ENCODE results near the gene AP1G2. TPM values are rescaled to one million over a fixed set of nuclear protein-coding genes. Genes with fewer than 3 reads are reported as not detected.

Gene AP1G2
- total RNA-seq = 336 and 373 TPM in 2 replicates

GRCh38 chr14:23567186-23568020, at the start of gene AP1G2:
Gene AP1G2, minus strand, starts transcription at chr14:23567791. Its CDS starts 477 bp downstream, at chr14:23567314.
- CTCF ChIA-PET = interaction anchor here (1.0 kb wide), 2 partner anchors 22 to 89 kb away, joined by 3 to 5 read pairs; no protein-coding TSS in a partner anchor
- H3K27me3 Mint-ChIP-seq = peaks cover 9% of the 10 kb centered on the region
- DNase-seq (peak; percentile 87), ATAC-seq (ENCODE audit: low read depth) (peak; percentile 96)
- H3K4me3 Mint-ChIP-seq = peak within 1 kb of the TSS; percentile 100
- peaks cover 32% of the 10 kb centered on the region for H3K4me1 Mint-ChIP-seq
- POLR2A ChIA-PET = interaction anchor here (0.7 to 3.2 kb wide), 7 partner anchors 11 to 598 kb away, joined by 3 to 41 read pairs (median 4); partner anchors contain the start of genes ACIN1, NGDN, PABPN1 and PSME2
- intact Hi-C loops (cut with micrococcal nuclease) = loop anchor here (1.0 kb wide), 3 partner anchors 11 to 98 kb away; partner anchors contain the start of genes NGDN, THTPA and ZFHX2
- no peaks in the 10 kb centered on the region for H3K9me3 Mint-ChIP-seq
- H3K36me3 Mint-ChIP-seq (ENCODE audit: low read depth) = peaks cover 40% of the 10 kb centered on the region
- H3K27ac Mint-ChIP-seq = peak within 1 kb of the TSS; percentile 98
- no peak for TF ChIP-seq CTCF (IDR thresholded peaks at IDR 0.05)

- H3K4me3 Mint-ChIP-seq = no peak overlapping the region
- H3K36me3 Mint-ChIP-seq (ENCODE audit: low read depth) = no peaks in the 10 kb centered on the region
- no peaks in the 10 kb centered on the region for H3K4me1 Mint-ChIP-seq
- intact Hi-C loops (cut with micrococcal nuclease) = no loop called here
- H3K9me3 Mint-ChIP-seq = no peaks in the 10 kb centered on the region
- ChIA-PET POLR2A (no interaction called here), CTCF (interaction anchor here (1.3 kb wide), 1 partner anchor 16 kb away, joined by 3 read pairs; no protein-coding TSS in a partner anchor)
- H3K27me3 Mint-ChIP-seq = peaks cover 15% of the 10 kb centered on the region
- no peak for TF ChIP-seq CTCF (IDR thresholded peaks at IDR 0.05)
- ATAC-seq (ENCODE audit: low read depth) (no peak), DNase-seq (no peak)
- H3K27ac Mint-ChIP-seq = no peak overlapping the region
These were observed 48.3 kb upstream of the AP1G2 start for GRCh38 chr14:23615856-23616255.

GRCh38 chr14:23614395-23614828, 46.8 kb upstream of the AP1G2 start:
- ChIA-PET CTCF (no interaction called here), POLR2A (interaction anchor here (0.5 kb wide), 1 partner anchor 192 kb away, joined by 7 read pairs; no protein-coding TSS in a partner anchor)
- Mint-ChIP-seq H3K27ac (no peak overlapping the region), H3K9me3 (no peaks in the 10 kb centered on the region), H3K4me1 (no peaks in the 10 kb centered on the region), H3K27me3 (peaks cover 12% of the 10 kb centered on the region), H3K36me3 (ENCODE audit: low read depth) (no peaks in the 10 kb centered on the region), H3K4me3 (no peak overlapping the region)
- no peak for DNase-seq
- no peak for ATAC-seq (ENCODE audit: low read depth)
- intact Hi-C loops (cut with micrococcal nuclease) = no loop called here
- TF ChIP-seq CTCF (IDR thresholded peaks at IDR 0.05) = no peak

GRCh38 chr14:23613242-23614070, 45.9 kb upstream of the AP1G2 start:
- no peak for TF ChIP-seq CTCF (IDR thresholded peaks at IDR 0.05)
- no peak overlapping the region for H3K27ac Mint-ChIP-seq
- no peaks in the 10 kb centered on the region for H3K36me3 Mint-ChIP-seq (ENCODE audit: low read depth)
- ATAC-seq (ENCODE audit: low read depth) (no peak), DNase-seq (no peak)
- H3K27me3 Mint-ChIP-seq = peaks cover 12% of the 10 kb centered on the region
- H3K4me1 Mint-ChIP-seq = no peaks in the 10 kb centered on the region
- no peaks in the 10 kb centered on the region for H3K9me3 Mint-ChIP-seq
- ChIA-PET CTCF (interaction anchor here (0.6 to 1.4 kb wide), 2 partner anchors 16 to 19 kb away, joined by 3 read pairs; no protein-coding TSS in a partner anchor), POLR2A (no interaction called here)
- intact Hi-C loops (cut with micrococcal nuclease) = no loop called here
- no peak overlapping the region for H3K4me3 Mint-ChIP-seq
